ENCODE data around the gene LYST. TPM values are rescaled to one million over a fixed set of nuclear protein-coding genes. Genes with fewer than 3 reads are reported as not detected.

The LYST gene
- total and polyA plus RNA-seq, 2 experiments from 2014 or later = 3.0 to 6.1 TPM

GRCh38 chr1:235642943-235643371 is 223.7 kb downstream of the LYST start:
- Histone ChIP-seq H4K20me1 (ENCODE audit: insufficient read depth, poor library complexity, severe bottlenecking) (no peaks in the 10 kb centered on the region), H3K36me3 (replicated peaks; ENCODE audit: insufficient read depth, low read depth) (no peaks in the 10 kb centered on the region), H3K27ac (no peak overlapping the region), H3K9me2 (replicated peaks; ENCODE audit: insufficient read depth) (no peaks in the 10 kb centered on the region), H3K4me2 (no peak overlapping the region), H3K4me3 (no peak overlapping the region), H3K4me1 (ENCODE audit: insufficient read depth) (peaks cover 5% of the 10 kb centered on the region), H3K27me3 (peaks cover 13% of the 10 kb centered on the region), H2AFZ (no peak overlapping the region), H3K79me2 (no peaks in the 10 kb centered on the region), H3K9me3 (ENCODE audit: low read depth) (no peaks in the 10 kb centered on the region)
- 49% methylated on average over 11 of the region's 11 CpGs for WGBS (ENCODE audit: low lambda C conversion rate, missing lambda C conversion rate)
- DNase-seq (ENCODE audit: low spot score) = no peak
- TF ChIP-seq EZH2phosphoT487 (IDR thresholded peaks at IDR 0.05; ENCODE audit: low read depth, severe bottlenecking, unreplicated experiment) (no peak), EZH2 (IDR thresholded peaks at IDR 0.05; ENCODE audit: borderline replicate concordance) (no peak), CTCF (IDR thresholded peaks at IDR 0.05; ENCODE audit: poor library complexity) (no peak)

- Histone ChIP-seq H3K4me2 (peak overlapping the region; percentile 49), H3K4me3 (no peak overlapping the region), H3K27me3 (peaks cover 10% of the 10 kb centered on the region), H2AFZ (no peak overlapping the region), H3K27ac (no peak overlapping the region), H3K79me2 (no peaks in the 10 kb centered on the region), H3K36me3 (replicated peaks; ENCODE audit: insufficient read depth, low read depth) (no peaks in the 10 kb centered on the region), H3K9me2 (replicated peaks; ENCODE audit: insufficient read depth) (no peaks in the 10 kb centered on the region), H3K4me1 (ENCODE audit: insufficient read depth) (peaks cover 5% of the 10 kb centered on the region), H3K9me3 (ENCODE audit: low read depth) (no peaks in the 10 kb centered on the region), H4K20me1 (ENCODE audit: insufficient read depth, poor library complexity, severe bottlenecking) (no peaks in the 10 kb centered on the region)
- DNase-seq (ENCODE audit: low spot score) = peak; percentile 43
- TF ChIP-seq EZH2phosphoT487 (IDR thresholded peaks at IDR 0.05; ENCODE audit: low read depth, severe bottlenecking, unreplicated experiment) = no peak
- TF ChIP-seq EZH2 (IDR thresholded peaks at IDR 0.05; ENCODE audit: borderline replicate concordance) = no peak
- TF ChIP-seq CTCF (IDR thresholded peaks at IDR 0.05; ENCODE audit: poor library complexity) = no peak
- WGBS (ENCODE audit: low lambda C conversion rate, missing lambda C conversion rate) = 64% methylated on average over 47 of the region's 47 CpGs
These were observed 224.4 kb downstream of the LYST start for GRCh38 chr1:235642011-235642942.

- no peak for TF ChIP-seq EZH2 (IDR thresholded peaks at IDR 0.05; ENCODE audit: borderline replicate concordance)
- no peak for TF ChIP-seq EZH2phosphoT487 (IDR thresholded peaks at IDR 0.05; ENCODE audit: low read depth, severe bottlenecking, unreplicated experiment)
- TF ChIP-seq CTCF (IDR thresholded peaks at IDR 0.05; ENCODE audit: poor library complexity) = no peak
- Histone ChIP-seq H4K20me1 (ENCODE audit: insufficient read depth, poor library complexity, severe bottlenecking) (no peaks in the 10 kb centered on the region), H3K27ac (no peak overlapping the region), H3K4me1 (ENCODE audit: insufficient read depth) (peaks cover 5% of the 10 kb centered on the region), H3K79me2 (no peaks in the 10 kb centered on the region), H3K27me3 (no peaks in the 10 kb centered on the region), H2AFZ (no peak overlapping the region), H3K4me3 (no peak overlapping the region), H3K9me3 (ENCODE audit: low read depth) (no peaks in the 10 kb centered on the region), H3K36me3 (replicated peaks; ENCODE audit: insufficient read depth, low read depth) (no peaks in the 10 kb centered on the region), H3K9me2 (replicated peaks; ENCODE audit: insufficient read depth) (no peaks in the 10 kb centered on the region), H3K4me2 (no peak overlapping the region)
- WGBS (ENCODE audit: low lambda C conversion rate, missing lambda C conversion rate) = 90% methylated on average over 12 of the region's 12 CpGs
- no peak for DNase-seq (ENCODE audit: low spot score)
These were observed 226.1 kb downstream of the LYST start for GRCh38 chr1:235640580-235640979.

All from hepatocyte (in vitro differentiated cells).